Testis (tissue), 3 donors: ENCODE measurements around the gene FURIN. TPM values are rescaled to one million over a fixed set of nuclear protein-coding genes. Genes with fewer than 3 reads are reported as not detected.
"Not testable (repeated sequence)": the region's sequence is repeated elsewhere in the genome, so short reads cannot be mapped to it uniquely, and the experiment has no call there.

Experiments
- DNase-seq: peaks from one replicate; pipeline ENCODE4 v3.0.0-alpha.2; 2019
- H3K27ac ChIP-seq, 2 donors: fragments of 200-600 bp; sonication (generic); one replicate each; pipeline ENCODE4 v1.5.1; 2019
- H3K27me3 ChIP-seq: fragments of 200-600 bp; sonication (generic); one replicate; pipeline ENCODE4 v1.5.1; 2019
- H3K36me3 ChIP-seq: fragments of 200-600 bp; sonication (generic); one replicate; pipeline ENCODE4 v1.5.1; 2017; ENCODE audit warnings: low read depth; ENCODE audit errors: missing control alignments
- H3K4me1 ChIP-seq: fragments of 200-600 bp; sonication (generic); one replicate; pipeline ENCODE4 v1.5.1; 2019
- H3K4me3 ChIP-seq, 2 donors: fragments of 200-600 bp; sonication (generic); one replicate each; pipeline ENCODE4 v1.5.1; 2017 to 2019
- H3K9me3 ChIP-seq: fragments of 200-600 bp; sonication (generic); one replicate; pipeline ENCODE4 v1.5.1; 2017
- CTCF ChIP-seq, 3 experiments: fragments of 450-650 bp in 2 of 3; fragments of 200-600 bp in 1 of 3; sonication (generic) in 1 of 3; IDR thresholded peaks; one replicate each; pipeline ENCODE4 v1.5.1; 2016 to 2019; ENCODE audit warnings: antibody characterized with exemption in 3 of 3, mild to moderate bottlenecking in 2 of 3, moderate library complexity in 1 of 3
- POLR2A ChIP-seq: fragments of 450-650 bp; IDR thresholded peaks from one replicate; pipeline ENCODE4 v1.6.1; 2017; ENCODE audit warnings: antibody characterized with exemption, mild to moderate bottlenecking, moderate library complexity
- WGBS, 2 donors: methylation state at CpG; one replicate each; pipeline ENCODE4 v1.1.5; 2018; 5-methylcytosine and 5-hydroxymethylcytosine counted together
- intact Hi-C: fragments of 100-400 bp; cut with DNase I; formaldehyde crosslinking; loops from one replicate; pipeline ENCODE4 v1.15.1; 2023; ENCODE audit warnings: low total_unique reads
- polyA plus RNA-seq: library from polyadenylated mRNA; stranded (reverse); fragments of 350-450 nt; fragmentation: Illumina TruSeq; extraction: RNeasy Lipid Tissue Mini Kit (QIAGEN cat#74804); gene quantifications from one replicate; pipeline ENCODE4 v1.2.3, GENCODE V29; 2014; ENCODE audit warnings: low read depth, low replicate concordance; ENCODE audit not compliant: insufficient read depth
- total RNA-seq, 2 donors: library from RNA; depleted of rRNA; stranded (reverse); fragments of >200 nt; gene quantifications; one replicate each; pipeline ENCODE4 v1.2.3, GENCODE V29; 2016

FURIN gene
- total and polyA plus RNA-seq, 3 donors from 2014 or later, result 21.5 to 32.1 (median 23.1) TPM

- Histone ChIP-seq H3K27ac (peak overlapping the region; percentile 74 to 86), H3K36me3 (no peaks in the 10 kb centered on the region), H3K4me1 (peaks cover 7% of the 10 kb centered on the region), H3K27me3 (no peaks in the 10 kb centered on the region), H3K9me3 (no peaks in the 10 kb centered on the region), H3K4me3 (no peak overlapping the region)
- TF ChIP-seq CTCF (IDR thresholded peaks at IDR 0.05) (no peak), POLR2A (no peak)
- WGBS, 2 donors, result 92 to 95% methylated on average over 12 of the region's 12 CpGs
- intact Hi-C loops, result no loop called here
- DNase-seq, result no peak
Observed at GRCh38 chr15:90917569-90917968, 49.2 kb downstream of the FURIN start.

GRCh38 chr15:90918034-90918788 is 49.8 kb downstream of the FURIN start:
- Histone ChIP-seq H3K4me3 (no peak overlapping the region), H3K27ac (peak overlapping the region; percentile 74 to 86), H3K36me3 (no peaks in the 10 kb centered on the region), H3K27me3 (no peaks in the 10 kb centered on the region), H3K4me1 (peaks cover 7% of the 10 kb centered on the region), H3K9me3 (no peaks in the 10 kb centered on the region)
- no peak for DNase-seq
- TF ChIP-seq POLR2A (no peak), CTCF (IDR thresholded peaks at IDR 0.05) (no peak)
- WGBS, 2 donors, result 92 to 94% methylated on average over 23 of the region's 23 CpGs
- intact Hi-C loops, result no loop called here

- Histone ChIP-seq H3K36me3 (no peaks in the 10 kb centered on the region), H3K9me3 (no peaks in the 10 kb centered on the region), H3K4me3 (no peak overlapping the region), H3K27me3 (no peaks in the 10 kb centered on the region), H3K4me1 (peaks cover 7% of the 10 kb centered on the region), H3K27ac (peak overlapping the region; percentile 74 to 86)
- DNase-seq, result peak; percentile 83
- 58 to 81% methylated on average over 5 to 6 of the region's 6 CpGs for WGBS, 2 donors
- intact Hi-C loops, result no loop called here
- TF ChIP-seq CTCF (IDR thresholded peaks at IDR 0.05) (no peak), POLR2A (no peak)
Observed at GRCh38 chr15:90918835-90919234, 50.4 kb downstream of the FURIN start.

- intact Hi-C loops, result no loop called here
- H3K27ac ChIP-seq, result no peak overlapping the region
- no peaks in the 10 kb centered on the region for H3K9me3 ChIP-seq
- no peak for DNase-seq
- TF ChIP-seq POLR2A, result no peak
- no peak for TF ChIP-seq CTCF (IDR thresholded peaks at IDR 0.05)
- peaks cover 7% of the 10 kb centered on the region for H3K4me1 ChIP-seq
- H3K4me3 ChIP-seq, result no peak overlapping the region
- H3K36me3 ChIP-seq, result no peaks in the 10 kb centered on the region
- 87 to 93% methylated on average over 4 of the region's 4 CpGs for WGBS, 2 donors
- H3K27me3 ChIP-seq, result no peaks in the 10 kb centered on the region
Observed at GRCh38 chr15:90921887-90922286, 53.5 kb downstream of the FURIN start.

- H3K4me1 ChIP-seq, H3K9me3 ChIP-seq, DNase-seq, intact Hi-C loops, H3K4me3 ChIP-seq, H3K27ac ChIP-seq, H3K36me3 ChIP-seq, H3K27me3 ChIP-seq: not testable (repeated sequence)
- WGBS, 2 donors, result 89 to 95% methylated on average over 7 of the region's 7 CpGs
Observed at GRCh38 chr15:90922712-90923322, 54.4 kb downstream of the FURIN start.
